EH (cell line): ENCODE measurements around the gene TRAF3IP3.
A peak's percentile ranks its signal among the peaks of the same experiment; 100 is the strongest.
"Not testable (repeated sequence)": the region's sequence is repeated elsewhere in the genome, so short reads cannot be mapped to it uniquely, and the experiment has no call there.

Source experiments
- DNase-seq: peaks from one replicate; pipeline ENCODE4 v3.0.0-alpha.2; 2015; ENCODE audit warnings: low read depth

Gene TRAF3IP3

DNA sequence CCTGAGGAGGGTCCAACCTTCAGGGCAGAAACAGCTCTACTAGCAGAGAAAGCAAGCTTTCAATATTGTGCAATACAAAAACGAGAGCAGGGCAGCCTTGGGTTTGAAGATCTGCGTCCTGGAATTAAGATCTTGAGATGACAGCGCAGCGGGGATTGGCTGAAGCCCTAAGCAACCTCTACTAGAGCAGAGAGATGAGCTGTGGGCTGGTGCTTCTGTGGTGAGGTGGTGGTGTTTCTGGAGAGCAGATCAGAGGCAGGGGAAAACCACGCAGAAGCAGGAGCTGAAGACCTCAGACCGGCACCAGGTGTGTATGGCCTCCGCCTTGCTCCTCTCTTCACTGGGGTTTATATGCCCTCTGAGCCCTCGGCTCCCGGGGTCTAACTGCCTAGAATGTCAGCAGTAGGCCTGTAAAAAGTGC lies 12.5 kb downstream of the TRAF3IP3 start:
- no peak for DNase-seq

DNA sequence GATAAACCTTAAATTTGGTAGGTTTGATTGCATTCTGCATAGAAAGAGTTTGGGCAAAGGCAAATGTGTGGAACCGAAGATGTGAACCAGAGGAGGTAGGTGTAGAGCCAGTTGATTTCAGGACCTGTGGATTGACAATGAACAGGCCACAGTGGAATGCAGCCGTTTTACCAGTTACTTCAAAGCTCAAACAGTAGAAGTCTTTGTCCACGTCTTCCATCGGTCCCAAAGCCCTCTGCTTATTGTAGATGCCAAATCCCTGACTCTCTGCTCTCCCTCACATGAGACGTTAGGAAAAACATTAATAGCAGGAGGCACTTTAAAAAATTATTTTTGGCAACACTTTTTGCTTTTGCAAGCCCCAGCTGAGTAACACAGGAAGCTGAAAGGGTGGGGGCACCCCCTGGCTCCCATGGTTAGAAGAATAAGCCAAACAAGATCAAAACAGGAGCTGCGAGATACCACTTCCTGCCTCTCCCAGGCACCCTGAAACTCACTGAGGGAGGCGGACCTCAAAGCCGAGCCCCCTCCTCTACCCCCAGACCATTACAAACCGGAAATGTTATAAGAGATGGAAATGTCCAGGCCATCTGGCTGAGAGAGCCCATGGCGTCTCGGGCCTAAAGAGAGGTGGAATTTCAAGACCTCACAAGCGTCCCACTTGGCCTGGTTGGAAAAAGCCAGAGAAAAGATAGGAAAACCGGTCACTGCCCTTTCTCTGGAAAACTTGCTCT lies 13.5 kb downstream of the TRAF3IP3 start:
- DNase-seq = peak; percentile 97

DNA sequence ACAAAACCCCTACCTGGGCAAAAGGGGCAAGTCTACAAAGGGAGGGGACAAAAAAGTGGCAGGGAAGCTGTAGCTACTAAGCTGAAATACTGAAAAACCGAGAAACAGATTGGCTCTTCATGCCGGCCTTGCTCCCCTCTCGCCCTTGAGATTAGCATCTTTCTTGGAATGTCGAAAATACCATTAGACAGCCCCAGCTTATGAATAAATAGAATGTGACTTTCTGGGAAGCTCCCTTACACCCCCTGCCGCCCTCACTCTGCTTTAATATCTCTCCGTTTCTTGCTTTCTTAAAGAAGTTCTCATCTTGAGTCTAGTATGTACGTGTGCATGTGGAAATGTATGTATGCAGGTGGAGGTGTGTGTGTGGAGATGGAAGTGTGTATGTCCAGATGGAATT lies 14.1 kb downstream of the TRAF3IP3 start:
- DNase-seq = peak; percentile 70

DNA sequence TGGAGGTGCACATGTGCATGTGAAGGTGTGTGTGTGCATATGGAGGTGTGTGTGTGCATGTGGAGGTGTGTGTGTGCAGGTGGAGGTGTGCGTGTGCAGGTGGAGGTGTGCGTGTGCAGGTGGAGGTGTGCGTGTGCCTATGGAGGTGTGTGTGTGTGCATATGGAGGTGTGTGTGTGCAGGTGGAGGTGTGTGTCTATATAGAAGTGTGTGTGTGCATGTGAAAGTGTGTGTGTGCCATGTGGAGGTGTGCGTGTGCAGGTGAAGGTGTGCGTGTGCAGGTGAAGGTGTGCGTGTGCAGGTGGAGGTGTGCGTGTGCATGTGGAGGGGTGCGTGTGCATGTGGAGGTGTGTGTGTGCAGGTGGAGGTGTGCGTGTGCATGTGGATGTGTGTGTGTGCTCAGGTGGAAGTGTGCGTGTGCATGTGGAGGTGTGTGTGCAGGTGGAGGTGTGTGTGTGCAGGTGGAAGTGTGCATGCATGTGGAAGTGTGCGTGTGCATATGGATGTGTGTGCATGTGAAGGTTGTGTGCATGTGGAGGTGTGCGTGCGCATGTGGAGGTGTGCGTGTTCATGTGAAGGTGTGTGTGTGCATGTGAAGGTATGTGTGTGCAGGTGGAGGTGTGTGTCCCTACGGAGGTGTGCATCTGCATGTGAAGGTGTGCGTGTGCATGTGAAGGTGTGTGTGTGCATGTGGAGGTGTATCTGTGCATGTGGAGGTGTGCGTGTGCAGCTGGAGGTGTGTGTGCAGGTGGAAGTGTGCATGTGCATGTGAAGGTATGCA lies 15.0 kb downstream of the TRAF3IP3 start:
- no peak for DNase-seq

DNA sequence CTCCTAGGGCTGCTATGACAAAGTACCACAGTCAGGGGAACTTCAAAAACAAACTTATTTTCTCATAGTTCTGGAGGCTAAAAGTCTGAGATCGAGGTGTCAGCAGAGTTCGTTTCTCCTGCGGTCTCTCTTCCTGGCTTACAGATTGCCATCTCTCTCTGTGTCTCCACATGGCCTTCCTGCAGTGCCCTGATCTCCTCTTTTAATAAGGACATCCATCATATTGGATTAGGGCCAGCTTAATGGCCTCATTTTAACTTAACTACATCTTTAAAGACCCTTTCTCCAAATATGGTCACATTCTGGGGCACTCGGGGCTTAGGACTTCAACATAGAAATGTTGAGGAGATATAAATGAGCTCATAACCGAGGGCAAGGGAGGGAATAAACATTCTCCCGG lies 16.3 kb downstream of the TRAF3IP3 start:
- DNase-seq = peak; percentile 44

DNA sequence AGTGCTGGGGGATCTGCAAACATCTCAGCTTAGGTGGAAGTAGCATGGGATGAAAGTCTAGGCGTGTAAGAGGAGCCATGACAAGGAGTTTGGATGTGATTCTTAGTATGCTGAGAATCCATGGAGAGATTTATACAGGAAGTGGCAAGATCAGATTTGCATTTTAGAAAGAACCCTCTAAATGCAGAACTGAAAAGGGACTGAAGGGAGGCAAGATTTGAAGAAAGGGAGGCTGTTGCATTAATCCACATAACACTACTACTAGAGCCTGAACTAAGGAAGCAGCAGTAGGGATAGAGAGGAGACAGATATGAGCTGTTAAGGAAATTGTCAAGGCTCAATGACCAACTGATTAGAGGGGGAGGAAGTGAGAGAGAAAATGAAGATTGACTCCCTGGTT lies 18.7 kb downstream of the TRAF3IP3 start:
- DNase-seq = no peak

DNA sequence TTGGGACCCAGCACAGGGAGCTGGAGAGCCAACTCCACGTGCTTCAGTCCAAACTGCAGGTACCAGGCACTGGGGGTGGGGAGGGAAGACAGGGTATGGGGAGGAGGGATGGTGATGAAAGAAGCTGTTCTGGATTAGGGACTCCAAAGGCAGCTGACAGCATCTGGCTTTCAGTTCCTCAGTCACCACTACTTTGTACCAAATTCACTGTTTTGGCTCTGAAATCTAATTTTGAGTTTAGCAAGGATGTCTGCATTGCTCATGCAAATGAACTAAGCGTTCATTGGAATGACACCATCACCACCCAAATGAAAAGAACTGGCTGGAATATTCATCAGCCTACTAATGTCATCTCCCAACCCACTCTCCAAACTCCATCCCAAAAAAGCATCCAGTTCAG lies 19.8 kb downstream of the TRAF3IP3 start:
- no peak for DNase-seq

DNA sequence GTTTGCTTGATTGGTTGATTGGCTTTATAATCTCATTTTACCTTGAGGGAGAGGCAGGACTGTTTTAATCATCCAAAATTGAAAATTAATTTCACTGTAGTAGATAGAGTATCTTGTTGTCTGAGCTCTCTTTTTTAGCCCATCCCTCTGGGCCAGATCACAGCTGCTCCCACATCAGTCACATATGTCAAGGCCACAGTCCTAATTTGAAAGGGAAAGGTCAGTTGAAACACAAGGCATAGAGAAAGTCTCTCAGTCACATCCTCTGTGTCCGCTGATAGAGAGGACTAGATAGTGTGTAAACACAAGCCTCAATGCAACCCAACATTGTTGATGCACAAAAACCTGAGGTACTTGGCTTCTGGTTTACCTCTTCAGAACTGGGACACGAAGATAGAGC lies 21.7 kb downstream of the TRAF3IP3 start:
- DNase-seq = no peak

DNA sequence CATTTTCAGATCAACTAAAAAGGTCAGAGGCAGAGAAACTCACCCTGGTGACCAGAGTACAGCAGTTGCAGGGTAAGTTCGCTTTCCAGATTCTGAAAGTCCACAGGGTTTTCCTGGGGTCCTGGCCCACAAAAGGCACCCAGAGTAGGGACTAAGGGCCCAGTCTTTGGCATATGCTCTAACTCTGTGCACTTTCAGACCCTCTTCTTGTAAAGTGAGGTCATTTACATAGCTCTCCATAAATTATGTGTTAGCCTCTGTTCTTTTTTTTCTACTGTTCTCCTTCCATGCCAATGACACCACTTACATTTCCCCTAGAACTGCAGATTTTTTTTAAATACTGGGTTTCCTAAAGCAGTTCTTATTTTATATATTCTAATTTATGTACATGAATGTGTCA lies 22.2 kb downstream of the TRAF3IP3 start:
- DNase-seq = no peak

DNA sequence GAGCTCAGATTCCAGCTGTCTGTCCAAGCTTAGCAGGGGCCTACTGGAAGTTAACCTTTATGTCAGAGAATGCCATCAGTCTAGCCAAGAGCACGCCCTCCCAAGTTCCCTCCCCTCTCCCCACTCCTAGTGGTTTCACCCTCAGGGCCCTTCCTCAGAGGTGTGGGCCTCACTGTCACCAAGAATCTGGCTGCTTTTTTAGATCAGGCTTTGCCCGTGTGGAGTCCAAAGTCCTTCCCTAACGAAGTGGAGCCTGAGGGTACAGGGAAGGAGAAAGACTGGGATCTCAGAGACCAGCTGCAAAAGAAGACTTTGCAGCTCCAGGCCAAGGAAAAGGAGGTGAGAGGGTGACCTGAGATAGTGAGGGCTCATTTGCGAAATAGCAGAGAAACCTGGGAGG lies 24.4 kb downstream of the TRAF3IP3 start:
- no peak for DNase-seq

DNA sequence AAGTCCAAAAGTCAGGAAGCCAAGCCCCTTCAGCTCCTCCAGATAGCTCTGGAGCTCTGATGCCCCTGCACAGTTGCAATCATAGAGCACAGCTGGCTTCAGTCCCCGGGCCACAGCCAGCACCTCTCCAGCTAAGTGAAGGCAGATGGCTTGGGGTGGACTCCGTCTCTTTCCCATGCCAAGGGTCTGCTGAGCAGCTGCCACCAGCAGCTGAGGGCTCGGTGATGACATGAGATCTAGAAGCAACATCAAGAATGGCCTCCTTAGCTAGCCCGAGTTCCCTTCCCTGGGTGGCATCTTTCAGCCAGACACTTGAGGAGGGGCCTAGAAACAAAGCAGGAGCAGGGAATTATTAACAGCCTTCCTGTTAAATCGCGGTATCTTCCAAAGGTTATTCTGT lies 27.5 kb downstream of the TRAF3IP3 start:
- no peak for DNase-seq

DNA sequence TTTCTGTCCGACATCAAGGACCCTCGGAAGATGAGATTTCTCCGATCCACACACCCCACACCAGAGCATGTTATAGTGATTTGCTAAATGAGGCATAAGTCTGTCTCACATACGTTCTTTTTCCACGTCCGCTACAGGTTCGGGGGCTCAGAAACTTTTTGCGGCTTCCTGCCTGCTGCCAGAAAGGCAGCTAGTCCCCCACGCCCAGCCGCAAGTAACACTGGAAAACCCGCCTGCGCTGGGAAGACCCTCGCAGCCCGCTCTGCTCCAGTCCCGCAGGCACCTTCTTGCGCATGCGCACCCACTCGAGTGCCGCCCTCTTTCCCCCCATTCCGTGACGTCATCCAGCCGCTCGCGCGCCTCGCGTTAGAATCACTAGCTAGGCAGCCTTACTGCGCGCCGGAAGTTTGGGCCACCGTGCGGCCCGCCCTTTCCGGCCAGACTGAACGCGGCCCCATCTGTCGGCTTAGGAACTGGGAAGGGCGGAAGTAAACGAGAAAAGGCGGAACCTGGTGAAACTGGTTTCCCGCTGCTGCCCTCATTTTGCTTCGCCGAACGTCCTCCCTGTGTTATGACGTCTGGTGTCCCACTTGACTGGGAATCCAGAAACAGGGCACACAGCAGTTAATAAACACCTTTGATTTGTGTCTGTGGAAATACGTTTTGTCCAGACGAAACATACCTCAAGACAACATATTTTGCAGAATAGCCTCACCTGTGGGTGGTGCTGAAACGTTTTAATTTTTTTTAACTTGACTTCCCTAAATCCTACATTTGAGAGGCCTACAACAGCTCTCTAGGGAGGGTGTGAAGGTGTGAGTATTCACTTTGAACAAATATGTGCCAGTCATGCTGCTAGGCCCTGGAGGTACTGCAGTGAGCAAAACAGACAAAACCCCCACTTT lies 28.7 kb downstream of the TRAF3IP3 start, which contains the start of gene C1orf74:
Gene C1orf74, minus strand, starts transcription at position 295 of the 905 bp plus-strand sequence. CDS start 925 bp downstream, outside the sequence.
- DNase-seq = peak; percentile 98

DNA sequence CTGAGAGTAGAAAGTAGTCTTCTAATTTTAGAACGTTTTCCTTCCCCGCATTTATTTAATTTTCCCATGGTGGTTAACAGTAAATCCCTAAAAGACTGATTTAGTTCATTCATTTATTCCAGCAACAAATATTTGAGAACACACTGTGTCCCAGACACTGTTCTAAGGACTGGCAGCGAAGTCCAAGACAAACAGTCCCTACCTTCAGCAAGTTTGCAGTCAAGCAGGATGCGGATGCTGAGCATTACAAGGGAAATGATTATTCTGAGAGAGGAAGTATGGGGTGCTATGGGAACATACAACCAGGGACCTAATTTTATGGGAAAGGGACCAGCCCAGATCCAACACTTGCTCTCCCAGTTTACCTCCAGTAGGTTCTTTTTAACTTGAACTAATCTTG lies 29.7 kb downstream of the TRAF3IP3 start:
- DNase-seq = no peak

DNA sequence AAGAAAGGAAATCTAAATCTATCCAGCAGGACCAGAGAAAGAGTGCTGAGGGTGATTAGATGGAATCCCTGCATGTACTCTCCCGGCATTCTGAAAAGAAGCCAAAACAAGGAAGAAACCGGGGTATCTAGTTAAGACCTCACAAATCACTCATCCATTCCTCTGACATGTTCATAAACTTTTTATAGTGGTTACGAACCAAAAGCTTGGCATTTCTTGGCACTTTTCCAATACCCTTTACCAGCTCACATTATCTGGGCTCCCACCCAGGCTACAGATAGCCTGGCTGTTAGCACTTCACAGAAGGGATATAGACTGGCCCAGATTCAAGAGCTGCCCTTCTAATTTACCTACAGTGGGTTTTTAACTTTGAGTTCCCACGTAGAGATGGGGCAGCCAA lies 30.3 kb downstream of the TRAF3IP3 start:
- DNase-seq = no peak

DNA sequence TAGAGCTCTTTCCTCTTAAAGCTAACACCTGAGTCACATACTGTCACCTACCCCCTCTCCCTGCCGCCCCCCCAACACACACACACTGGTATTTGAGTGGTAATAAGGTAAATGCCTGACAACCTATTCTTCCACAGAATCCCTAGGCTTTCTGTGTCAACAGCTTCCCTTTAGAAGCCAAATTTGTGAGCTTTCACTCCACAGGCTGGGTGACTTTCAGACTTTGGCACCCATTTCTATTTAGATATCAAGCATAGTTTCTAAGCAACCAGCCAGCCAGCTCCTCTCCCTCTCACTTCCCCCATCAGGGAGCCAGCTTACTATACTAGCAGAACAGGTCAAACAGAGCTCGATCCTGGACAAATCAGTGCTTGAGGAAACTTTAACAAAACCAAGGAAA lies 31.7 kb downstream of the TRAF3IP3 start:
- DNase-seq = peak; percentile 44

DNA sequence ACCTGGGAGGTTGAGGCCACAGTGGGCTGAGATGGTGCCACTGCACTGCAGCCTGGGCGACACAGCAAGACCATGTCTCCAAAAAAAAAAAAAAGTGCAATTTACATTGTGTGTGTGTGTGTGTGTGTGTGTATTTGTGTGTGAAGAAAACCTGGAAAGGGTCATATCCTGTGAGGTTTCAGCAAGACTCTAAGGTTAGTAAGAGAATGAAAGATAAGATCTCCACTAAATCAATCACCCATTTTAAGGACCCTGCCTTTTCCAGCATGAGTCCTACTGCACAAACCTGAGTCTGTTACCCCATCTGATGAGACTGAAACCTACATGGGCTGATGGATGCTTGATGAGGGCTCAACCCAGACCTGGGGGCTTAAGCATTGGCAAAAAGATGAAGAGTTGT lies 33.4 kb downstream of the TRAF3IP3 start:
- DNase-seq = no peak

DNA sequence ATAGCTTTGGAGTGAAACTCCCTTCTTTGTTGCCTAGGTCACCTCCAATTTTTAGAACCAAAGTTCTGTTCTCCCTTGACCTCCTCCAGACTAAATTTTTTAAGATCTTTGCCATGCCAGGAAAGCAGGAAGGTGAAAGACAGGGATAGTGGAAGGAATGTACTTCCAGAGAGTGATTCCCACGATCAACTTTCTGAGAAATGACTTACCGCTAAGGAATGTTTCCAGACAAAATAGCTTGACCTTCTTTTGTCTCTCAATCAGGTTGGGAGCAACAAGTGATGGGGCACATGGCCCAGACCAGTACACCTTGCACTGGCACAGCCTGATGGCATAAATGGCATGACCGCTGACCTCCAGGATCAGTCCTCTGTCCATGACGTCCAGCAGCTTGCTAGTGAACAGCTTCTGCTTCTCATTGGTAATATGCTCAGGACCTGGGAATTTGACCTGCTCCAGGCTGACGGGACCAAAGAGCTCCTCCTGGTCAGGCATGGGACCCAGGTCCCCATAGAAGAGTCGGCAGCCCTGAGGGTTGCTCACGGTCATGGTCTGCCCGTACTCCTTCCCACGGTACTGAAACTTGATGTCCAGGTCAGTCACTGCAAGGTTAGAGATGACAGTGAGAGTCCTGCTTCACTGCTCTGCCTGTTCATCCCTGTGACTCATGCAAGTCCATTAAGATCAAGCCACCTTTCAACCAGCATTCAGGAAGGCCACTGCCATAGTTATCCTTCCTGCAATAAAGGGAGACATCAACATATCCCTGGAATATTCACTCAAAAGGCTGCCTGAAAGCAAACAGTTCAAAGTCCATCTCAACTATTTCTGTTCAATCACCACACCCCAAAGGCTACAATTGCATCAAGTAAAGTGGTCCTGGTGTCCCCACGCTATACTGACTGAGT lies 34.7 kb downstream of the TRAF3IP3 start:
- peak; percentile 57 for DNase-seq

DNA sequence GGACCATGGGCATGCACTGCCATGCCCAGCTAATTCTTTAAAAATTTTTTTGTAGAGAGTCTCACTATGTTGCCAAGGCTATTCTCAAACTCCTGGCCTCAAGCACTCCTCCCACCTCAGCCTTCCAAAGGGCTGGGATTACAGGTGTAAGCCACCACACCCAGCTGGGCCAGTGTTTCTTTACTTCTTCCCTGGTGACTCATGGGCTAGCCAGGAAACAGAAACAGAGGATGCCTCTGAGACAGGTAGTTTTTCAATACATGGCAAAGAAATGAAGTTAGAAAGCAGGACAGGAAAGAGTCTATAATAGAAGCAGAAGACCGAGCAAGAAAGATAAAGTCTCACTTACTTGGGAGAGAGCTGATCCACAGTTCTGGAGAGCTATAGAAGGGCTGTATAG lies 36.1 kb downstream of the TRAF3IP3 start:
- DNase-seq = no peak

DNA sequence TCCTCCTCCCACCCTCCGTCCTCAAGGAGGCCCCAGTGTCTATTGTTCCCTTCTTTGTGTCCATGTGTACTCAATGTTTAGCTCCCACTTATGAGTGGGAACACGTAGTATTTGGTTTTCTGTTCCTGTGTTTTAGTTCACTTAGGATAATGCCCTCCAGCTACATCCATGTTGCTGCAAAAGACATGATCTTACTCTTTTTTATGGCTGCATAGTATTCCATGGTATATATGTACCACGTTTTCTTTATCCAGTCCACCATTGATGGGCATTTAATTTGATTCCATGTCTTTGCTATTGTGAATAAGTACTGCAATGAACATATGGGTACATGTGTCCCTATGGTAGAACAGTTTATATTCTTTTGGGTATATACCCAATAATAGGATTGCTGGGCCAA lies 37.9 kb downstream of the TRAF3IP3 start:
- DNase-seq = not testable (repeated sequence)

DNA sequence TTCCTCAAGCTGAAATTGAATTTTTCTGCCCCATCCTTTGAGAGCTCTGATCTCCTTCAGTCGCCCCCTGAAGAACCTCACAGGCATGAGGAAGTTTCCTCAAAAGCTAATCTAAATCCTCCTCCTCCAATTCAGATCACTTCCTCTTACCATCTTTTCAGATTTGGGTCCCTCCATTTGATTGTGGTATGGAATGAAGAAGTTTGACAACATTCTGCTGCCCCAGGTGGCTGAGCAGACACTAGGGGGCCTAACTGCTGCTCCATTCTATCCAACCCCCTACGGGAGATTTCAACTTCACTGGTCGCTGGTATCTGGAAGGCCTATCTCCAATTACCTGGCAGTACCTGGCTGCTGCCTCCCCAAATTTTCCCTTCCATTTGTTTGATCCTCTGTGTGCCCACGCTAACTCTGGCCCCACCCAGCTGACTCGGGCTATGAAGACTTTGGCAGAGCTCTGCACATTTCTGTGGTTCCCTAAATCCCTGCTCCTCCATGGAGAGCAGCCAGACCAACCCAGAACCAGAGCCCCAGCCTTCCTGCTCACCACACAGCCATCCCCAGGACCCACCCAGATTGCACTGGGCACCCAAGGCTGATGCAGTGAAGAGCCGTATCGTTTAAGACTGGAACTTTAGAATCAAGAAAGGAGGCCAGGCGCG lies 42.3 kb downstream of the TRAF3IP3 start:
- DNase-seq = peak; percentile 41
